SK-N-MC (cell line): Measurements from ENCODE around the gene WASHC4.
"Not testable (repeated sequence)": the region's sequence is repeated elsewhere in the genome, so short reads cannot be mapped to it uniquely, and the experiment has no call there.

ENCODE experiments used
- EZH2 ChIP-seq: fragments of 200-600 bp; sonication (generic); IDR thresholded peaks from one replicate; pipeline ENCODE4 v1.6.1; 2017; ENCODE audit warnings: antibody characterized with exemption
- POLR2AphosphoS5 ChIP-seq: IDR thresholded peaks from 2 replicates; pipeline ENCODE4 v1.6.1; 2012; ENCODE audit warnings: mild to moderate bottlenecking, low read depth, low read length, borderline replicate concordance

- TF ChIP-seq POLR2AphosphoS5, EZH2: not testable (repeated sequence)
These were observed 75.9 kb downstream of the WASHC4 start for GRCh38 chr12:105183406-105183805.
